GM19035 (cell line): Measurements from ENCODE around the gene GLI1.
"Not testable (repeated sequence)": the region's sequence is repeated elsewhere in the genome, so short reads cannot be mapped to it uniquely, and the experiment has no call there.

Experiments
- ATAC-seq: cut with Tn5 transposase; IDR thresholded peaks from one replicate; pipeline ENCODE4 v1.9.1; 2021; ENCODE audit not compliant: unreplicated experiment

Gene GLI1

GRCh38 chr12:57459750-57460467 is at the start of gene GLI1:
GLI1 (plus strand) TSS chr12:57459785; CDS start chr12:57463692, 3,907 bp downstream.
- ATAC-seq, result peak; percentile 3

DNA sequence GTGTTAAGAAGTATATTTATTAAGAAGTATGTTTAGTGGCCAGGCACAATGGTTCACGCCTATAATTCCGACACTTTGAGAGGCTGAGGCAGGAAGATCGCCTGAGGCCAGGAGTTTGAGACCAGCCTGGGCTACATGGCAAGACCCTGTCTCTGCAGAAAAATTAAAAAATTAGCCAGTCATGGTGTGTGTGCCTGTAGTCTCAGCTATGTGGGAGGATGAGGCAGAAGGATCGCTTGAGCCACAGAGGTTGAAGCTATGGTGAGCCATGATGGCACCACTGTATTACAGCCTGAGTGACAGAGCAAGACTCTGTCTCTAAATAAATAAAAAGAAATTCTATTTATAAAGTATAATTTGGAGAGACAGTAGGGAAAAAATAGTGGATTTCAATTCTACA is 49.1 kb upstream of the GLI1 start:
- no peak for ATAC-seq

DNA sequence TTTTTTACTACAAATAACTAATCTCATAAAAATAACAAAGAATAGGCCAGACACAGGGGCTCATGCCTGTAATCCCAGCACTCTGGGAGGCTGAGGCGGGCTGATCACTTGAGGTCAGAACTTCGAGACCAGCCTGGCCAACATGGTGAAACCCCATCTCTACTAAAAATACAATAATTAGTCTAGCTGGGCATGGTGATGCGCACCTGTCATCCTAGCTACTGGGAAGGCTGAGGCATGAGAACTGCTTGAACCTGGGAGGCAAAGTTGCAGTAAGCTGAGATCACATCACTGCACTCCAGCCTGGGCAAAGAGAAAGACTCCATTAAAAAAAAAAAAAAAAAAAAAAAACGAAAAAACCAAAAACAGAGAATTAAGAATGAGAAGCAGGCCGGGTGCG is 45.4 kb upstream of the GLI1 start:
- not testable (repeated sequence) for ATAC-seq

GRCh38 chr12:57415088-57415487 is 44.5 kb upstream of the GLI1 start:
- ATAC-seq, result no peak

- no peak for ATAC-seq
These were observed 43.3 kb upstream of the GLI1 start for GRCh38 chr12:57416039-57416996.

DNA sequence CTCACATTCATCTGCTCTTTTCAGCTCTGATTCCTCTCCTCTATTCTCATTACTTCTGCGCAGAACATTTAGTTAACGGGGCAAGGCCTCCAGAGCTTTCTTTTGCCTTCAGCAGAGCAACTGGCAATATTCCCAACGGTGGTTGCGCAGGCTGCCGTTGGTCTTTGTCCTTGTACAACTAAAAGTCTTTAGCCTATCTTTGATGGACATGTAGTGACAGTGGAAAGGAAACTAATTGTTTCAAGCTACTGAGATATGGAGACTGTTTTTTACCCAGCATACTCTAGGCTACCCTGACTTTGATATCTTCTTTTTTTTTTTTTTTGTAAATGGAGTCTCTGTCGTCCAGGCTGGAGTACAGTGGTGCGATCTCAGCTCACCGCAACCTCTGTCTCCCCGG is 41.3 kb upstream of the GLI1 start:
- no peak for ATAC-seq

DNA sequence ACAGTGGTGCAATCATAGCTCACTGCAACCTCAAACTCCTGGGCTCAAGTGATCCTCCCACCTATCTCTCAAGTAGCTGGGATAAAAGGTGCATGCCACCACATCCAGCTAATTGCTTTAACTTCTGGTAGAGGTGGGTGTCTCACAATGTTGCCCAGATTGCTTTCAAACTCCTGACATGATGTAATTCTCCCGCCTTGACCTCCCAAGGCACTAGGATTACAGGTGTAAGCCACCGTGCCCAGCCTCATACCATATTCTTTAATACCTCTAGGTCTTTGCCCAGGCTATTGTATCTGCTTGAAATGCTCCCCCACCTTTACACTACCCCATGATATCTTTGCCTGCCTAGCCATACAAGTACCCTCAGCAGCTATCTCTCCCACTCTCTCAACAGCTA is 40.1 kb upstream of the GLI1 start:
- no peak for ATAC-seq

GRCh38 chr12:57420482-57420881 is 39.1 kb upstream of the GLI1 start:
- ATAC-seq, result no peak

DNA sequence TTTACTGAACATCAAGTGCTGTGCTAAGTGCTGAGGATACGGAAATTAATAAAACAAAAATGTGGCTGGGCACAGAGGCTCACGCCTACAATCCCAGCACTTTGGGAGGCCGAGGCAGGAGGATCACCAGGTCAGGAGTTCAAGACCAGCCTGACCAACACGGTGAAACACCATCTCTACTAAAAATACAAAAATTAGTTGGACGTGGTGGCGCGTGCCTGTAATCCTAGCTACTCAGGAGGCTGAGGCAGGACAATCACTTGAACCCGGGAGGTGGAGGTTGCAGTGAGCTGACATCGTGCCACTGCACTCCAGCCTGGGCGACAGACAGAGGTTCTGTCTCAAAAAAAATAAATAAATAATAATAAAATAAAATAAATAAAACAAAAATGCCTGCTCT is 32.6 kb upstream of the GLI1 start:
- not testable (repeated sequence) for ATAC-seq

- no peak for ATAC-seq
These were observed 30.6 kb upstream of the GLI1 start for GRCh38 chr12:57428965-57429364.

- ATAC-seq, result no peak
These were observed 30.0 kb upstream of the GLI1 start for GRCh38 chr12:57429473-57430111.

DNA sequence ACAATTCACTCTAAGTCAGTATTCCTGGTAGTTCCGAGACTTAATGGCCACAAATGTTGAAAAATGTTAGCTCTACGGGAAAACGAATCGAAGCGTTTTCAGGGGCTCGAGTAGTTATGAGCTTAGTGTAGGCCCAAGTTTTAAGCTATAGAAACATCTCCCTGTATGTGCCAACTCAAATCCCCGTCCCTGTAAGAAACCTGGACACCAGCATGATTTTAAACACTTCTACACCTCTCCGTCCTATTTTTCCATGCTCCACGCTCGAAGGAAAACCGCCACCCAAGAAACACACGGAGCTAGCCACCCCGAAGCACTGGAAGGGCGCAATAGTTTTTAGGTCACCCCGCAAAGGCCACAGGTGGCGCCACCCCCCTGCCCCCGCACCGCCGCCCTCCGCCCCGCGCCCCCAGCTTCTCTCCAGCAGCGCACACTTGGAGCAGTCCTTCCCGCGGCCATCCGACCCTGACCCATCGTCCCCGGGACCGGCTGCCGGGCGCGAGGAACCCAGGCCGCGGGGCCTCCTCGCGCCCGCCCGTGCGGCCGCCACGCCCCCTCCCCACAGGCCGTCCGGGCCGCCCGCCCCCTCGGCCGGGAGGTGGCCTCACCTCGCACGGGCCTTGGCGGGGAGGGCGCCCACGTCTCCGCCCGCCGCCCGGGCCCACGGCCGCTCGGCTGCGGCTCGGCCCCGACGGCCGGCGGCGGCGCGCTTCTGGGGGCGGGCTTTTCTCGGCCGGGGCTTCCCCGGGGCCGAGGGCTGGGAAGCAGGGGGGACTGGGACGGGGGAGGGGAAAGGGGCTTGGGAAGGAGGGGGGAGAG is 29.3 kb upstream of the GLI1 start:
- peak; percentile 54 for ATAC-seq

GRCh38 chr12:57430931-57431566 is 28.5 kb upstream of the GLI1 start, which contains the start of gene R3HDM2:
R3HDM2 (minus strand) TSS chr12:57431043; CDS start chr12:57310428, 120,615 bp downstream.
- ATAC-seq, result peak; percentile 98

DNA sequence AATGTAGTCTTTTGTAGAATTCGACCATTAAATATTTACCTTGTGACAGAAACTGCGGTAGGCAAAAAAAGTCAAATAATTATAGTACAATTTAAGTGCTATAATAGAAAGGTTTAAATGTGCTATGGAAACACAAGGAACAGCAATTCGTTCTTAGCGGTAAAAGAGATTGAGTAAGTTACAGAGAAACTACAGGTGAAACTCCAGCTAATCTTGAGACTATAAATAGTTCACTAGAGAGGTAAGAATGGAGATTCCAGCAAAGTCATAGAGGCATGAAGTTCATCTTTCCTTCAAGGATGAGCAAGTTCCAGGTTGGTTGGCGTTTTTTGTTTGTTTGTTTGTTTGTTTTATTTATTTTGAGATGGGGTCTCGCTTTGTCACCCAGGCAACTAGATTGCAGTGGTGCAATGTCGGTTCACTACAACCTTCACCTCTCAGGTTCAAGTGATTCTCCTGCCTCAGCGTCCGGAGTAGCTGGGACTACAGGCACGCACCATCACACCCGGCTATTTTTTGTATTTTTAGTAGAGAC is 27.9 kb upstream of the GLI1 start:
- ATAC-seq, result no peak

DNA sequence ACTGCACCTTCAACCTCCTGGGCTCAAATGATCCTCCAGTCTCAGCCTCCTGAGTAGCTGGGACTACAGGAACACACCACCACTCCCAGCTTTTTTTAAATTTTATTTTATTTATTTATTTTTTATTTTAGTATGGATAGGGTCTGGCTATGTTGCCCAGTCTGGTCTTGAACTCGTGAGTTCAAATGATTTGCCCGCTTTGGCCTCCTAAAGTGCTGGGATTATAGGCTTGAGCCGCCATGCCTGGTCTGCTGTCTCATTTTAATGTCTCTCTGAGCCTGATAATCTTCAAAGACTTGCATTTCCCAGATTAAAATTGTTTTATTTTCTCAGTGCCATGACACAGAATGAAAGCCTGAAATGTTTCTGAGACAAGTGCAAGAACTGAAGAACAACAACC is 26.2 kb upstream of the GLI1 start:
- no peak for ATAC-seq

DNA sequence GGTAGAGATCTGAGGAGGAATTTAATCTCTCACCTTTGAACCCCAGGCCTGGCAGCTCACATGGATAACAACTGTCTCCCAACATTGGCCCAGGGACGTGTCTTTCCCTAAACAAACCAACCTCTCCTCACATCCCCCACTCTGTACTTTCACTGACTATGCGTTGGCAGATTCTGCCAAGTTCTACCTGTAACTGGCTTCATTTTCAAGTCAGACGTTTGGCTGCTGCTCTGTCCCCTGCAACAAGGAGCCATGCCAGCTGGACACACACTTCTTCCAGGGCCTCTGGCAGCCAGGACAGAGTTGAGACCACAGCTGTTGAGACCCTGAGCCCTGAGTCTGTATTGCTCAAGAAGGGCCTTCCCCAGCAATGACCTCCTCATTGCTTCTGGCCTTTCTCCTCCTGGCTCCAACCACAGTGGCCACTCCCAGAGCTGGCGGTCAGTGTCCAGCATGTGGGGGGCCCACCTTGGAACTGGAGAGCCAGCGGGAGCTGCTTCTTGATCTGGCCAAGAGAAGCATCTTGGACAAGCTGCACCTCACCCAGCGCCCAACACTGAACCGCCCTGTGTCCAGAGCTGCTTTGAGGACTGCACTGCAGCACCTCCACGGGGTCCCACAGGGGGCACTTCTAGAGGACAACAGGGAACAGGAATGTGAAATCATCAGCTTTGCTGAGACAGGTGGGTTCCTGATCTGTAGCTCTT is 24.9 kb upstream of the GLI1 start, which contains the start of gene INHBC:
INHBC (plus strand) TSS at position 268 of the 707 bp plus-strand sequence; CDS start at position 371, 103 bp downstream.
- ATAC-seq, result no peak

GRCh38 chr12:57435293-57435692 is 24.3 kb upstream of the GLI1 start:
- ATAC-seq, result no peak

- no peak for ATAC-seq
These were observed 21.2 kb upstream of the GLI1 start for GRCh38 chr12:57438400-57438799.

DNA sequence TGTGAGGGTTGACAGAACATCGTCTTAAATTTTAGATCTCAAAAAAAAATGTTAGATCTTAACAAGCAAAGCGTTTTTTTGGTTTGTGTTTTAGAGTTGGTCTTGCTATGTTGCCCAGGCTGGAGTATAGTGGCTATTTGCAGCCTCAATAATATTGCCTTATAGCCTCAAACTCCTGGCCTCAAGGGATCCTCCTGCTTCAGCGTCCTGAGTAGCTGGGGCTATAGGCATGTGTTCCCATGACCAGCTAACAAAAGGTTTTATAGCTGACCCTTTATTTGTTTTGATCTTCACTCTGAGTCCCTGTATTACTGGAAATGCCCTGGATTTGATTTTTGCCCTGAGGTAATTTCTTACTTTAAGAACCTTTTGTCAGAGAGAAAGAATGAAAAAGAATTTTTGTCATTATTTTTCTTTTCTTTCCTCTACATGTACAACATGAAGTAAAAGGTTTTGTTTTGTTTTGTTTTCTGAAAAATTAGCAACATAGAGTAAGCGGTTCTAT is 19.8 kb upstream of the GLI1 start:
- ATAC-seq, result no peak
